ENCODE data around the gene SH2D2A.

DNA sequence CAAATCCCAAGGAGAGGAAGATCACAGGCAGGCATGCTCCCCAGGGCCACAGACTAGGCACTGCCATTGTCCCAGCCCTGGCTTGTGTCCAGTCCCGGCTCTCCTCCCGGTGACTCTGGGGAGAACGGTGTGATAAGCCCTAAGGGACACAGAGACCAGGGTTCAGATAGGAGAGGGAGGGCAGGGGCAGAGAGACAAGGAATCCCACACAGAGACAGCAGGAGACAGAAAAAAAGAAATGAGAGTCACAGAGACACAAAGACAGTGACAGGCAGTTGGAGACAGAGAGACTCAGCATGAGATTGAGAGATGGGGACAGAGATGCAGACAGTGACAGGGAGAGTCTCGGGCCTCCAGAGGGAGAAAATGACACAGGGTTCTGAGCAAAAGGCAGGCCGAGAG, 41.9 kb upstream of the SH2D2A start:
- TF ChIP-seq JUN (IDR thresholded peaks at IDR 0.05; ENCODE audit: borderline replicate concordance, insufficient read depth, insufficient read length, low read depth) = no peak
- TF ChIP-seq, protein P1, sequence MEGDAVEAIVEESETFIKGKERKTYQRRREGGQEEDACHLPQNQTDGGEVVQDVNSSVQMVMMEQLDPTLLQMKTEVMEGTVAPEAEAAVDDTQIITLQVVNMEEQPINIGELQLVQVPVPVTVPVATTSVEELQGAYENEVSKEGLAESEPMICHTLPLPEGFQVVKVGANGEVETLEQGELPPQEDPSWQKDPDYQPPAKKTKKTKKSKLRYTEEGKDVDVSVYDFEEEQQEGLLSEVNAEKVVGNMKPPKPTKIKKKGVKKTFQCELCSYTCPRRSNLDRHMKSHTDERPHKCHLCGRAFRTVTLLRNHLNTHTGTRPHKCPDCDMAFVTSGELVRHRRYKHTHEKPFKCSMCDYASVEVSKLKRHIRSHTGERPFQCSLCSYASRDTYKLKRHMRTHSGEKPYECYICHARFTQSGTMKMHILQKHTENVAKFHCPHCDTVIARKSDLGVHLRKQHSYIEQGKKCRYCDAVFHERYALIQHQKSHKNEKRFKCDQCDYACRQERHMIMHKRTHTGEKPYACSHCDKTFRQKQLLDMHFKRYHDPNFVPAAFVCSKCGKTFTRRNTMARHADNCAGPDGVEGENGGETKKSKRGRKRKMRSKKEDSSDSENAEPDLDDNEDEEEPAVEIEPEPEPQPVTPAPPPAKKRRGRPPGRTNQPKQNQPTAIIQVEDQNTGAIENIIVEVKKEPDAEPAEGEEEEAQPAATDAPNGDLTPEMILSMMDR (IDR thresholded peaks at IDR 0.05; ENCODE audit: extremely low read depth in 1 of 2, insufficient read depth in 1 of 2, low read depth in 1 of 2, low read length in 2 of 2) = no peak
- TF ChIP-seq MYC (IDR thresholded peaks at IDR 0.05; ENCODE audit: low read depth, low read length) = no peak
- TF ChIP-seq POLR2A (IDR thresholded peaks at IDR 0.05; ENCODE audit: low read depth, low read length) = no peak
- TF ChIP-seq FOS (IDR thresholded peaks at IDR 0.05; ENCODE audit: borderline replicate concordance, insufficient read depth, low read length) = no peak

All from endothelial cell of umbilical vein (primary cell).